B cell (primary cell): ENCODE data around the gene RMDN3. TPM values are rescaled to one million over a fixed set of nuclear protein-coding genes. Genes with fewer than 3 reads are reported as not detected.

Experiments used
- ATAC-seq: fragments of 200-7000 bp; cut with Tn5 transposase; one replicate; pipeline ENCODE4 v1.10.0; 2021; ENCODE audit warnings: low read depth, mild to moderate bottlenecking, moderate number of reproducible peaks, moderate library complexity
- CTCF ChIA-PET: fragments of 350-600 bp; sonication (Branson Sonifier 250); formaldehyde crosslinking; loops from one replicate; lab custom pipeline; 2021; ENCODE audit warnings: antibody characterized with exemption, inconsistent platforms; lab: Charles Lee
- POLR2A ChIA-PET: fragments of 350-600 bp; sonication (Branson Sonifier 250); formaldehyde crosslinking; loops from one replicate; lab custom pipeline; 2021; ENCODE audit warnings: antibody characterized with exemption; lab: Charles Lee
- DNase-seq: peaks from one replicate; pipeline ENCODE4 v3.0.0; 2013
- H2AFZ ChIP-seq: 2 replicates; pipeline ENCODE4 v1.6.1; 2012; ENCODE audit warnings: mild to moderate bottlenecking, low read depth, low read length; ENCODE audit not compliant: insufficient read depth, poor library complexity, severe bottlenecking
- H3K27ac ChIP-seq, 2 donors: 1 replicate in 1 of 2; 2 replicates in 1 of 2; pipeline ENCODE4 v1.5.1; 2012 to 2013; ENCODE audit warnings: low read length in 2 of 2, mild to moderate bottlenecking in 2 of 2, moderate library complexity in 1 of 2
- H3K27me3 ChIP-seq, 4 experiments: fragments of 200-600 bp in 1 of 4; sonication (generic) in 1 of 4; replicated peaks in 1 of 4; 1 replicate in 2 of 4; 2 replicates in 2 of 4; pipeline versions ENCODE4 v1.6.1 to v1.7.0; 2013 to 2016; ENCODE audit warnings: low read length in 3 of 4, mild to moderate bottlenecking in 2 of 4, mixed read lengths in 1 of 4, moderate library complexity in 1 of 4; ENCODE audit not compliant: insufficient read depth in 4 of 4, control insufficient read depth in 3 of 4; ENCODE audit errors: control extremely low read depth in 1 of 4
- H3K36me3 ChIP-seq, 2 experiments: replicated peaks in 1 of 2; 1 replicate in 1 of 2; 2 replicates in 1 of 2; pipeline versions ENCODE4 v1.6.1 to v1.7.1; 2013; ENCODE audit warnings: low read length in 1 of 2; ENCODE audit not compliant: insufficient read depth in 2 of 2, control insufficient read depth in 1 of 2; ENCODE audit errors: control extremely low read depth in 1 of 2, extremely low read depth in 1 of 2
- H3K4me1 ChIP-seq, 2 donors: fragments of 200-600 bp in 1 of 2; sonication (generic) in 1 of 2; 1 replicate in 1 of 2; 2 replicates in 1 of 2; pipeline versions ENCODE4 v1.5.1 to v1.6.1; 2013 to 2017; ENCODE audit warnings: low read length in 2 of 2; ENCODE audit not compliant: control insufficient read depth in 2 of 2, insufficient read depth in 2 of 2
- H3K4me2 ChIP-seq: replicated peaks from 2 replicates; pipeline ENCODE3; 2012; ENCODE audit warnings: mild to moderate bottlenecking, low read depth, low read length; ENCODE audit not compliant: poor library complexity, severe bottlenecking
- H3K4me3 ChIP-seq, 5 experiments: fragments of 200-600 bp in 1 of 5; sonication (generic) in 1 of 5; 1 replicate in 3 of 5; 2 replicates in 2 of 5; pipeline versions ENCODE4 v1.5.1 to v1.7.0; 2011 to 2016; ENCODE audit warnings: low read length in 4 of 5, mild to moderate bottlenecking in 4 of 5, low read depth in 2 of 5, control low read depth in 1 of 5, moderate library complexity in 1 of 5; ENCODE audit not compliant: insufficient read depth in 1 of 5; ENCODE audit errors: control extremely low read depth in 1 of 5, extremely low read depth in 1 of 5
- H3K79me2 ChIP-seq: fragments of 200-600 bp; sonication (generic); one replicate; pipeline ENCODE4 v1.6.0; 2016; ENCODE audit warnings: low read length; ENCODE audit not compliant: control insufficient read depth, insufficient read depth
- H3K9ac ChIP-seq: fragments of 200-600 bp; sonication (generic); 2 replicates; pipeline ENCODE4 v1.6.1; 2017; ENCODE audit warnings: mild to moderate bottlenecking, low read length, moderate library complexity
- H3K9me3 ChIP-seq, 3 donors: one replicate each; pipeline versions ENCODE4 v1.6.1 to v1.7.1; 2013; ENCODE audit warnings: low read length in 2 of 3; ENCODE audit not compliant: control insufficient read depth in 2 of 3, insufficient read depth in 1 of 3; ENCODE audit errors: control extremely low read depth in 1 of 3
- H4K20me1 ChIP-seq: 2 replicates; pipeline ENCODE4 v1.6.0; 2012; ENCODE audit warnings: mild to moderate bottlenecking, low read length; ENCODE audit not compliant: insufficient read depth, control insufficient read depth, poor library complexity, severe bottlenecking
- H3K27ac Mint-ChIP-seq: one replicate; pipeline ENCODE4 v1.8.0; 2021; ENCODE audit warnings: mixed read lengths
- H3K27me3 Mint-ChIP-seq: one replicate; pipeline ENCODE4 v1.8.0; 2021; ENCODE audit warnings: mixed read lengths
- H3K4me1 Mint-ChIP-seq: one replicate; pipeline ENCODE4 v1.8.0; 2021; ENCODE audit warnings: mixed read lengths
- H3K4me3 Mint-ChIP-seq: one replicate; pipeline ENCODE4 v1.8.0; 2021; ENCODE audit warnings: mixed read lengths
- H3K9me3 Mint-ChIP-seq: one replicate; pipeline ENCODE4 v1.8.0; 2022; ENCODE audit warnings: mixed read lengths; ENCODE audit not compliant: insufficient read depth
- CTCF ChIP-seq: fragments of 200-600 bp; IDR thresholded peaks from one replicate; pipeline ENCODE4 v1.8.0; 2022; ENCODE audit warnings: antibody characterized with exemption, mild to moderate bottlenecking
- EZH2 ChIP-seq: IDR thresholded peaks from 2 replicates; pipeline ENCODE4 v1.6.1; 2012; ENCODE audit warnings: borderline replicate concordance, low read depth, mild to moderate bottlenecking, moderate library complexity, low read length; ENCODE audit not compliant: insufficient read depth, poor library complexity, severe bottlenecking
- WGBS: methylation state at CpG from one replicate; pipeline ENCODE4 v1.1.5; 2013; ENCODE audit warnings: missing lambda C conversion rate; ENCODE audit not compliant: insufficient coverage; 5-methylcytosine and 5-hydroxymethylcytosine counted together
- intact Hi-C: fragments of 100-400 bp; cut with micrococcal nuclease; formaldehyde crosslinking; loops from one replicate; pipeline ENCODE4 v1.10.0; 2022
- polyA plus RNA-seq: library from polyadenylated mRNA; depleted of rRNA; stranded (reverse); fragments of >200 nt; gene quantifications from 2 replicates; pipeline ENCODE4 v1.2.3, GENCODE V29; 2012
- total RNA-seq, 2 donors: library from RNA; stranded (reverse); fragments of 120-200 nt in 1 of 2; gene quantifications; 1 replicate in 1 of 2; 2 replicates in 1 of 2; pipeline versions ENCODE4 v1.2.3 to v1.2.4, GENCODE V29; 2013 to 2022

The RMDN3 gene
- total and polyA plus RNA-seq, 2 donors (not counting 1 experiment from before 2014, with no cell fraction given): 12.4 to 22.1 TPM

- peak; percentile 98 for ATAC-seq
- peaks cover 0 to 23% of the 10 kb centered on the region in 2 experiments for H3K36me3 ChIP-seq
- no peak overlapping the region for H3K4me3 Mint-ChIP-seq
- H3K27ac ChIP-seq: no peak overlapping the region
- no peak overlapping the region for H3K4me3 ChIP-seq
- ChIA-PET POLR2A (interaction anchor here (0.6 to 1.2 kb wide), 5 partner anchors 18 to 229 kb away, joined by 3 to 4 read pairs (median 3); partner anchors contain the start of genes GCHFR and RAD51), CTCF (interaction anchor here (0.5 to 8.1 kb wide), 51 partner anchors 8 to 402 kb away, joined by 3 to 177 read pairs (median 5); partner anchors contain the start of genes C15orf62, CCDC32, GCHFR and RAD51)
- no peak overlapping the region for H3K9ac ChIP-seq
- no peaks in the 10 kb centered on the region for H3K27me3 ChIP-seq
- DNase-seq: peak; percentile 84
- peaks cover 43% of the 10 kb centered on the region for H3K79me2 ChIP-seq
- H3K4me1 Mint-ChIP-seq: peaks cover 16% of the 10 kb centered on the region
- 67% methylated on average over 4 of the region's 8 CpGs for WGBS
- H3K4me1 ChIP-seq: peaks cover 7 to 8% of the 10 kb centered on the region in 2 donors
- no peak overlapping the region for H3K4me2 ChIP-seq
- no peaks in the 10 kb centered on the region for H3K9me3 Mint-ChIP-seq
- no peaks in the 10 kb centered on the region for H3K27me3 Mint-ChIP-seq
- no peak overlapping the region for H2AFZ ChIP-seq
- TF ChIP-seq EZH2 (no peak), CTCF (peak; percentile 90)
- no peaks in the 10 kb centered on the region for H3K9me3 ChIP-seq
- H3K27ac Mint-ChIP-seq: peak overlapping the region; percentile 43
- H4K20me1 ChIP-seq: peaks cover 28% of the 10 kb centered on the region
- intact Hi-C loops: loop anchor here (1.0 to 2.0 kb wide), 6 partner anchors 13 to 263 kb away; partner anchors contain the start of genes C15orf62 and RMDN3
These were observed 27.7 kb upstream of the RMDN3 start for GRCh38 chr15:40782609-40783227.
